Activated naive CD8-positive, alpha-beta T cell treated with anti-CD3 and anti-CD28 coated beads, Interleukin-2, amount 10 ng/mL, durations not matched to agents 7 days and 5 days (primary cell): ENCODE data around the gene SEPTIN5. TPM values are rescaled to one million over a fixed set of nuclear protein-coding genes. Genes with fewer than 3 reads are reported as not detected.
"Not testable (repeated sequence)": the region's sequence is repeated elsewhere in the genome, so short reads cannot be mapped to it uniquely, and the experiment has no call there.

Experiments
- ATAC-seq: fragments of 150-1000 bp; cut with Tn5 transposase; one replicate; pipeline ENCODE4 v1.10.0; 2021; ENCODE audit warnings: low read depth, moderate library complexity
- POLR2A ChIA-PET: fragments of 350-600 bp; sonication (Branson Sonifier 250); formaldehyde crosslinking; loops from one replicate; lab custom pipeline; 2021; ENCODE audit warnings: antibody characterized with exemption; lab: Charles Lee
- DNase-seq: peaks from one replicate; pipeline ENCODE4 v3.0.0; 2021
- H3K27ac Mint-ChIP-seq: one replicate; pipeline ENCODE4 v1.8.0; 2022; ENCODE audit warnings: mild to moderate bottlenecking, mixed read lengths
- H3K27me3 Mint-ChIP-seq: one replicate; pipeline ENCODE4 v1.8.0; 2022; ENCODE audit warnings: mild to moderate bottlenecking, moderate library complexity, mixed read lengths
- H3K36me3 Mint-ChIP-seq: one replicate; pipeline ENCODE4 v1.8.0; 2021; ENCODE audit warnings: mild to moderate bottlenecking, mixed read lengths
- H3K4me1 Mint-ChIP-seq: one replicate; pipeline ENCODE4 v1.8.0; 2021; ENCODE audit warnings: mixed read lengths
- H3K4me3 Mint-ChIP-seq: one replicate; pipeline ENCODE4 v1.8.0; 2022; ENCODE audit warnings: mild to moderate bottlenecking, moderate library complexity, mixed read lengths
- H3K9me3 Mint-ChIP-seq: one replicate; pipeline ENCODE4 v1.8.0; 2021; ENCODE audit warnings: mixed read lengths
- total RNA-seq, 2 experiments: library from RNA; stranded (reverse); gene quantifications; one replicate each; pipeline ENCODE4 v1.2.3, GENCODE V29; 2021

SEPTIN5 gene
- total RNA-seq, 2 experiments from 2014 or later, result not detected

- Mint-ChIP-seq H3K36me3 (no peaks in the 10 kb centered on the region), H3K4me3 (peak overlapping the region; percentile 22), H3K4me1 (peaks cover 5% of the 10 kb centered on the region), H3K27ac (no peak overlapping the region), H3K27me3 (peaks cover 37% of the 10 kb centered on the region), H3K9me3 (no peaks in the 10 kb centered on the region)
- ATAC-seq, result peak; percentile 69
- POLR2A ChIA-PET, result interaction anchor here (1.0 kb wide), 1 partner anchor 46 kb away, joined by 3 read pairs; no protein-coding TSS in a partner anchor
- DNase-seq, result peak; percentile 63
Measured at GRCh38 chr22:19723983-19724827, 9.9 kb downstream of the SEPTIN5 start.

- H3K27me3 Mint-ChIP-seq, result peaks cover 30% of the 10 kb centered on the region
- no peaks in the 10 kb centered on the region for H3K36me3 Mint-ChIP-seq
- no peak for DNase-seq
- H3K4me1 Mint-ChIP-seq, result peaks cover 5% of the 10 kb centered on the region
- peak overlapping the region; percentile 22 for H3K4me3 Mint-ChIP-seq
- no peaks in the 10 kb centered on the region for H3K9me3 Mint-ChIP-seq
- peak overlapping the region; percentile 43 for H3K27ac Mint-ChIP-seq
- no peak for ATAC-seq
- POLR2A ChIA-PET, result no interaction called here
Measured at GRCh38 chr22:19724927-19725661, 10.8 kb downstream of the SEPTIN5 start.

- POLR2A ChIA-PET, H3K36me3 Mint-ChIP-seq, H3K4me1 Mint-ChIP-seq, ATAC-seq, H3K4me3 Mint-ChIP-seq, H3K9me3 Mint-ChIP-seq, DNase-seq, H3K27ac Mint-ChIP-seq: not testable (repeated sequence)
- H3K27me3 Mint-ChIP-seq, result peaks cover 23% of the 10 kb centered on the region
Measured at GRCh38 chr22:19726064-19726788, 11.9 kb downstream of the SEPTIN5 start.

- no peak for DNase-seq
- Mint-ChIP-seq H3K36me3 (no peaks in the 10 kb centered on the region), H3K4me3 (no peak overlapping the region), H3K27me3 (peaks cover 18% of the 10 kb centered on the region), H3K9me3 (no peaks in the 10 kb centered on the region), H3K27ac (no peak overlapping the region), H3K4me1 (peaks cover 7% of the 10 kb centered on the region)
- POLR2A ChIA-PET, result no interaction called here
- ATAC-seq, result no peak
Measured at GRCh38 chr22:19727310-19728150, 13.2 kb downstream of the SEPTIN5 start.

GRCh38 chr22:19728271-19728670, 14.0 kb downstream of the SEPTIN5 start:
- Mint-ChIP-seq H3K4me3 (no peak overlapping the region), H3K4me1 (peaks cover 7% of the 10 kb centered on the region), H3K27ac (no peak overlapping the region), H3K36me3 (no peaks in the 10 kb centered on the region), H3K9me3 (no peaks in the 10 kb centered on the region), H3K27me3 (peaks cover 15% of the 10 kb centered on the region)
- ATAC-seq, result no peak
- DNase-seq, result no peak
- POLR2A ChIA-PET, result no interaction called here

- H3K27me3 Mint-ChIP-seq, result peaks cover 12% of the 10 kb centered on the region
- H3K27ac Mint-ChIP-seq, result no peak overlapping the region
- H3K9me3 Mint-ChIP-seq, result no peaks in the 10 kb centered on the region
- H3K4me1 Mint-ChIP-seq, result peaks cover 7% of the 10 kb centered on the region
- no peaks in the 10 kb centered on the region for H3K36me3 Mint-ChIP-seq
- POLR2A ChIA-PET, result no interaction called here
- H3K4me3 Mint-ChIP-seq, result no peak overlapping the region
- DNase-seq, result no peak
- ATAC-seq, result no peak
Measured at GRCh38 chr22:19728836-19729235, 14.5 kb downstream of the SEPTIN5 start.

GRCh38 chr22:19729507-19729906, 15.2 kb downstream of the SEPTIN5 start:
- DNase-seq (no peak), ATAC-seq (no peak)
- Mint-ChIP-seq H3K9me3 (no peaks in the 10 kb centered on the region), H3K27me3 (peaks cover 11% of the 10 kb centered on the region), H3K27ac (no peak overlapping the region), H3K36me3 (no peaks in the 10 kb centered on the region), H3K4me1 (peaks cover 6% of the 10 kb centered on the region), H3K4me3 (no peak overlapping the region)
- POLR2A ChIA-PET, result interaction anchor here (1.4 to 1.8 kb wide), 3 partner anchors 29 to 181 kb away, joined by 3 to 11 read pairs (median 5); no protein-coding TSS in a partner anchor

GRCh38 chr22:19730198-19730597, 15.9 kb downstream of the SEPTIN5 start:
- no peak overlapping the region for H3K27ac Mint-ChIP-seq
- POLR2A ChIA-PET, result interaction anchor here (1.1 to 1.8 kb wide), 5 partner anchors 29 to 388 kb away, joined by 3 to 11 read pairs (median 5); no protein-coding TSS in a partner anchor
- ATAC-seq, result no peak
- DNase-seq, result no peak
- no peaks in the 10 kb centered on the region for H3K36me3 Mint-ChIP-seq
- H3K27me3 Mint-ChIP-seq, result peaks cover 4% of the 10 kb centered on the region
- no peaks in the 10 kb centered on the region for H3K9me3 Mint-ChIP-seq
- H3K4me1 Mint-ChIP-seq, result peaks cover 2% of the 10 kb centered on the region
- H3K4me3 Mint-ChIP-seq, result no peak overlapping the region

GRCh38 chr22:19730655-19731360, 16.5 kb downstream of the SEPTIN5 start:
- H3K4me3 Mint-ChIP-seq, result peak overlapping the region; percentile 85
- POLR2A ChIA-PET, result interaction anchor here (1.1 to 1.8 kb wide), 5 partner anchors 28 to 387 kb away, joined by 3 to 11 read pairs (median 5); no protein-coding TSS in a partner anchor
- H3K9me3 Mint-ChIP-seq, result no peaks in the 10 kb centered on the region
- ATAC-seq (peak; percentile 91), DNase-seq (peak; percentile 94)
- peaks cover 2% of the 10 kb centered on the region for H3K4me1 Mint-ChIP-seq
- peaks cover 1% of the 10 kb centered on the region for H3K27me3 Mint-ChIP-seq
- no peaks in the 10 kb centered on the region for H3K36me3 Mint-ChIP-seq
- H3K27ac Mint-ChIP-seq, result no peak overlapping the region

- H3K9me3 Mint-ChIP-seq, result no peaks in the 10 kb centered on the region
- ATAC-seq, result no peak
- DNase-seq, result no peak
- H3K27me3 Mint-ChIP-seq, result peaks cover 1% of the 10 kb centered on the region
- H3K4me1 Mint-ChIP-seq, result peaks cover 2% of the 10 kb centered on the region
- POLR2A ChIA-PET, result interaction anchor here (1.1 to 1.8 kb wide), 4 partner anchors 35 to 386 kb away, joined by 3 to 11 read pairs (median 6); no protein-coding TSS in a partner anchor
- no peak overlapping the region for H3K27ac Mint-ChIP-seq
- H3K4me3 Mint-ChIP-seq, result no peak overlapping the region
- no peaks in the 10 kb centered on the region for H3K36me3 Mint-ChIP-seq
Measured at GRCh38 chr22:19731361-19732135, 17.2 kb downstream of the SEPTIN5 start.

- DNase-seq, result no peak
- ATAC-seq, result no peak
- POLR2A ChIA-PET, result no interaction called here
- no peaks in the 10 kb centered on the region for H3K9me3 Mint-ChIP-seq
- no peaks in the 10 kb centered on the region for H3K36me3 Mint-ChIP-seq
- H3K4me1 Mint-ChIP-seq, result peaks cover 2% of the 10 kb centered on the region
- no peak overlapping the region for H3K4me3 Mint-ChIP-seq
- no peak overlapping the region for H3K27ac Mint-ChIP-seq
- peaks cover 1% of the 10 kb centered on the region for H3K27me3 Mint-ChIP-seq
Measured at GRCh38 chr22:19732403-19733113, 18.3 kb downstream of the SEPTIN5 start.
